HG02885 (cell line): Measurements from ENCODE around the gene MAP4K3.

ENCODE experiments used
- ATAC-seq: cut with Tn5 transposase; IDR thresholded peaks from one replicate; pipeline ENCODE4 v1.9.1; 2021; ENCODE audit warnings: mild to moderate bottlenecking; ENCODE audit not compliant: unreplicated experiment, poor library complexity

MAP4K3 gene

DNA sequence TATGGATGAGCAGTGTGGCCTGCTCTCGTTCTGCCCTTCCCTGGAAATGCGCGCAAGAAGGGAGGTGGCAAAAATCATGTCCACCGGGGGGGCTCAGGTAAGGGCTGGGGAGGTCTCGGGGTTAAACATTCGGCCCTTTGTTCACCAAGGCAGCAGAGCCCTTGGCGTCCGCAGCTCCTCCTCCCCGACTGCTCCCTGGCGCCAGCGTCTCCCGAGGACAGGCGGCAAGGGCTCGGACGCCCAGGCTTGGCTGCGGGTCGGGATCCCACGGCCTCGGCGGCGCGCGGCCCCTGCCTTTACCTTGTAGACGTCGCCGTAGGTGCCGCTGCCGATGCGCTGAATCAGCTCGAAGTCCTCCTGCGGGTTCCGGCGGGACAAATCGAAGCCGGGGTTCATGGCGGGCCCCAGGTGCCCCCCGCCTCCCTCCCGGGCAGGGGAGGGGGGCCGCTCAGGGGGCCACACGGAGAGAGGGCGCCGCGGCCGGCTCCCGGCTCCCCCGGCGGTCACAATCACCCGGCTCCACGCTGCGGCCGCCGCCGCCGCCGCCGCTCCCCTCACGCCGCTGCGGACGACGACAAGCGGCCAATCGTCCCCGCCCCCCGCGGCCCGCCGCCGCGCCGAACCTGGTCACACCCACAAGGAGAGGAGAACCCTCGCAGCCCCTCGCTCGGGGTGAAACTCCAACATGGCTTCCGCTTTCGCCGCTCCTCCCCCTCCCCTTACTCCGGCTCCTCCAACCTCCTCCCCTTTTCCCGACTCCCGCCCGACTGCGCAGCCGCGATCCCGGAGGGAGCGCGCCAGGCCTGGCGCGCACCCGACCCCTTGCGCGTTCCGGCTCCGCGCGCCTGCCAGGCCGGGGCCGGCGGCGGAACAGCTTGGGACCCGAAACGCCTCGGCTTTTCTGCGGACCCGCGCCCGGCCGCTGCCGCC is at the start of gene MAP4K3:
Gene MAP4K3, minus strand, starts transcription at position 694 of the 930 bp plus-strand sequence. Its CDS starts 298 bp downstream, at position 396.
- ATAC-seq: peak; percentile 86

GRCh38 chr2:39486071-39486470 is 49.0 kb upstream of the MAP4K3 start:
- no peak for ATAC-seq

GRCh38 chr2:39484620-39485495 is 47.8 kb upstream of the MAP4K3 start:
- no peak for ATAC-seq

- ATAC-seq: no peak
Measured at GRCh38 chr2:39484206-39484605, 47.1 kb upstream of the MAP4K3 start.

GRCh38 chr2:39483534-39483933 is 46.4 kb upstream of the MAP4K3 start:
- ATAC-seq: no peak

- no peak for ATAC-seq
Measured at GRCh38 chr2:39481611-39482010, 44.5 kb upstream of the MAP4K3 start.

DNA sequence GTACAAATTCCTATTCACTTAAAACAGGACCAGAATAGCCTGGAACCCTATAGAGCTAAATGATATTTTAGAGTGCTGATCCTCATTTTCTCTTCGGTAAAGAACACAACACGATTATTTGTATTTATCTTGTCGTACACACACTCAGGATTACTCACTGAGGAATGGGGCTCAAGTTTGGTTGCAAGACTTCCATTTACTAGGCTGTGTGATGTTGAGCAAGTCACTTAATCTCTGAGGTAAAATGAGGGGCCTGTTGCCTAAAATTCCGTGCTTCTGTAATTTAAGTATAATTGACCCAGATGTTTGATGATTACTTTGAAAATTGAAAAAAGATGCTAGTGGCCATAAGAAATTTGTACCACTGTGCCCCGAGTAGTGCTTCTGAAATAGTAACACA is 42.6 kb upstream of the MAP4K3 start:
- ATAC-seq: no peak

GRCh38 chr2:39479053-39479670 is 42.1 kb upstream of the MAP4K3 start:
- ATAC-seq: no peak

DNA sequence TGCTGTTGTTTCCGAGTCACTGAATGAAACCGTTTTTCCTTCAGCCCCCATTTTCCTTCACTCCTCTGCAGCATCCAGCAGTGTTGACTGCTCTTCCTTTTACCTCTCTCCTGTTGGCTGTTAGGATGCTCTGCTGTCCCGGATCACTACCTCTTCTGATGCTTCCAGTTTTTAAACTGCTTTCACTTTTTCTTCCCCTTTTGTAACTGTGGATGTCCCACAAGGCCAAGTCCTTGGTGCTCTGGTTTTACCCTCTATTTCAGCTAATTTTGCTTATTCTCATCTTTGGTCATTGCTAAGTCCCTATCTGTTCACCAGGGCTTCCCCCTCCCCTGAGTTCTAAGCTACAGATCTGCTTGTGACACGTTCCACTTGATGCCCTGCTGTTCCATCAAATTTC is 39.4 kb upstream of the MAP4K3 start:
- peak; percentile 90 for ATAC-seq

GRCh38 chr2:39475006-39475405 is 37.9 kb upstream of the MAP4K3 start:
- ATAC-seq: no peak

GRCh38 chr2:39470580-39470979 is 33.5 kb upstream of the MAP4K3 start:
- ATAC-seq: peak; percentile 63

DNA sequence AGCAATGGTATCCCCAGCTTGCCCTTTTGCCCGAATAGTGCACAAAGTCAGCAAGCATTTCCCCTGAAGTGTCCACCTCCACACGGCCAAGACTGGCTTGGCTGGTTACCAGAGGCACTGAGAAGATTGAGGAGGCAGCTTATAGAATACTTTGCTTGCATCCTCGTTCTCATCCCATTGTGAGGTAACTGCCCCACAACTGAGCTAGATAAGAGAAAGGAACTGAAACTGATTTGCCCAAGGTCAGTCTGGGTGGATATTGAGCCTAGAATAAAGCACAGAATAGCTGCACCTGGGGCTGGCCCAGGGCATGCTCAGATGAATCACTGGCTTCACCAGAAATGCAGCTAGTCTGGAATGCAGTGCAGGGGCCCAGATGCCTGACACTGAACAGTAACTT is 32.7 kb upstream of the MAP4K3 start:
- ATAC-seq: peak; percentile 84

- ATAC-seq: no peak
Measured at GRCh38 chr2:39468579-39469451, 31.7 kb upstream of the MAP4K3 start.

- ATAC-seq: no peak
Measured at GRCh38 chr2:39466311-39466710, 29.2 kb upstream of the MAP4K3 start.

DNA sequence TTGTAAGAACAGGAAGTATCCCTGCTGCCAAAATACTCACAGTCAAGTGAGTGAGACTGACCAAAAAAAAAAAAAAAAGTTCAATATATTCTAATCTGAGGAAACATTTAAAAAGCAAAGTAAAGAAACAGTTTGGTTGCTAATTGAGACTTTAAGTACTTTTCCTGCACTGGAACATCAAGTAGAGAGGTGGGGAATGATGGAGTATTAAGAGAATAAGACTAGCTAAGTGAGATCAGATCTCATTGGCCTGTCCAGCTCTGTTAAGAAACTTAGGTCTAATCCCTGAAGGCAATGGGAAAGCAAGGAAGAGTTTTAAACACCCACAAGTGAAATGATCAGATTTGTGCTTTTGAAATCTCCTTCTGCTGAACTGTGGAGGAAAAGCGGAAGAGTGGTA is 27.8 kb upstream of the MAP4K3 start:
- ATAC-seq: no peak

GRCh38 chr2:39455826-39456225 is 18.7 kb upstream of the MAP4K3 start:
- no peak for ATAC-seq

DNA sequence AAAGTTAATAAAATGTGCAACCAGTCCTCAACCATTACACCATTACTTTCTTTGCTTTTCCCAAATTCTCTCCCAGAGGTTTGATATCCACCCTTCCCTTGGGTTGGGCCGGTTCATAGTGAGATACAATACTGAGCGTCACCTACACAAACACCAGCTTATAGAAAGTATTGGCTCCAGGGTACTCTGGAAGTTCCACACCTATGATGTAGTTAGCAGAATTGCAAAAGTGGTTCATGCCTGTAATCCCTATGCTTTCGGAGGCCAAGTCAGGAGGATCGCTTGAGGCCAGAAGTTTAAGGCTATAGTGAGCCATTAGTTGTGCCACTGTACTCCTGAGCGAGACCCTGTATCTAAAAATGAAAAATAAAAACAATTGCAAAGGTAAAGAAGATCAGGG is 15.3 kb upstream of the MAP4K3 start:
- no peak for ATAC-seq

DNA sequence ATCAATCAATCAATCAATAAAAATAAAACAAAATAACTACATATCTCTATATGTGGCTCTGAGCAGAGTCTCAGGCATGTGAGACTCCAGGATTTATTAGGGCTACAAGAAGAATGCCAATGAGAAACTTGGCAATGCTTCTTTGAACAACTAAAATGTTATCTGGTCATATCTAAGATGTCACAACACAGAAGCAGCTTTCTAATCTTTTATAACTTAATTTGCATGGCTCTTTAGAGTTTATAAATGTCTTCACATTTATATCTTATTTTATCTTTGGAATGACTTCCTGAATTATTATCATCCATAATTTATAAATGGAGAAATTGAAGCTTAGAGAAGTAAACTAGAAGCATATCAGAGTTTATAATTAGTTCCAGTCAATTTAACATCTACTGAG is 14.9 kb upstream of the MAP4K3 start:
- no peak for ATAC-seq

GRCh38 chr2:39448169-39448502 is 11.1 kb upstream of the MAP4K3 start:
- ATAC-seq: no peak
